ENCODE results near the gene TRIM38.

The TRIM38 gene

GRCh38 chr6:26028212-26028745, 65.7 kb downstream of the TRIM38 start:
- Histone ChIP-seq H3K36me3 (ENCODE audit: insufficient read depth, low read length) (no peaks in the 10 kb centered on the region), H3F3A (ENCODE audit: insufficient read depth, low read length) (peaks cover 43% of the 10 kb centered on the region), H3K27ac (ENCODE audit: low read depth, low read length, poor library complexity, severe bottlenecking) (peak overlapping the region; percentile 100), H3K79me2 (ENCODE audit: insufficient read depth, low read length) (no peaks in the 10 kb centered on the region), H3K9me3 (ENCODE audit: low read length) (no peaks in the 10 kb centered on the region), H3K4me2 (ENCODE audit: low read length) (peak overlapping the region; percentile 83), H3K4me1 (ENCODE audit: insufficient read depth, low read length, severe bottlenecking) (peaks cover 64% of the 10 kb centered on the region), H3K9ac (ENCODE audit: low read length) (peak overlapping the region; percentile 78), H3K9me2 (ENCODE audit: low read depth, low read length) (no peaks in the 10 kb centered on the region), H2AFZ (ENCODE audit: low read length) (no peak overlapping the region), H3K27me3 (ENCODE audit: insufficient read depth, low read length) (no peaks in the 10 kb centered on the region), H3K4me3 (ENCODE audit: low read depth, low read length, poor library complexity, severe bottlenecking) (peak overlapping the region; percentile 69), H4K20me1 (ENCODE audit: insufficient read depth, low read length) (no peaks in the 10 kb centered on the region)
- TF ChIP-seq CTCF (IDR thresholded peaks at IDR 0.05; ENCODE audit: low read length) (no peak), EZH2 (IDR thresholded peaks at IDR 0.05; ENCODE audit: borderline replicate concordance, low read length) (no peak)

GRCh38 chr6:26028746-26029569, 66.4 kb downstream of the TRIM38 start:
- Histone ChIP-seq H3F3A (ENCODE audit: insufficient read depth, low read length) (peaks cover 43% of the 10 kb centered on the region), H3K27me3 (ENCODE audit: insufficient read depth, low read length) (no peaks in the 10 kb centered on the region), H3K4me1 (ENCODE audit: insufficient read depth, low read length, severe bottlenecking) (peaks cover 65% of the 10 kb centered on the region), H2AFZ (ENCODE audit: low read length) (no peak overlapping the region), H3K27ac (ENCODE audit: low read depth, low read length, poor library complexity, severe bottlenecking) (peak overlapping the region; percentile 100), H3K4me3 (ENCODE audit: low read depth, low read length, poor library complexity, severe bottlenecking) (peak overlapping the region; percentile 69), H3K9me2 (ENCODE audit: low read depth, low read length) (no peaks in the 10 kb centered on the region), H4K20me1 (ENCODE audit: insufficient read depth, low read length) (no peaks in the 10 kb centered on the region), H3K9me3 (ENCODE audit: low read length) (no peaks in the 10 kb centered on the region), H3K9ac (ENCODE audit: low read length) (peak overlapping the region; percentile 78), H3K79me2 (ENCODE audit: insufficient read depth, low read length) (no peaks in the 10 kb centered on the region), H3K4me2 (ENCODE audit: low read length) (peak overlapping the region; percentile 83), H3K36me3 (ENCODE audit: insufficient read depth, low read length) (no peaks in the 10 kb centered on the region)
- TF ChIP-seq EZH2 (IDR thresholded peaks at IDR 0.05; ENCODE audit: borderline replicate concordance, low read length) (no peak), CTCF (IDR thresholded peaks at IDR 0.05; ENCODE audit: low read length) (no peak)

- peak overlapping the region; percentile 78 for H3K9ac ChIP-seq (ENCODE audit: low read length)
- H3K4me3 ChIP-seq (ENCODE audit: low read depth, low read length, poor library complexity, severe bottlenecking): peak overlapping the region; percentile 69
- H3K9me2 ChIP-seq (ENCODE audit: low read depth, low read length): no peaks in the 10 kb centered on the region
- no peaks in the 10 kb centered on the region for H3K79me2 ChIP-seq (ENCODE audit: insufficient read depth, low read length)
- H3K27me3 ChIP-seq (ENCODE audit: insufficient read depth, low read length): no peaks in the 10 kb centered on the region
- TF ChIP-seq CTCF (IDR thresholded peaks at IDR 0.05; ENCODE audit: low read length) (no peak), EZH2 (IDR thresholded peaks at IDR 0.05; ENCODE audit: borderline replicate concordance, low read length) (no peak)
- H2AFZ ChIP-seq (ENCODE audit: low read length): no peak overlapping the region
- no peaks in the 10 kb centered on the region for H3K9me3 ChIP-seq (ENCODE audit: low read length)
- H3K4me1 ChIP-seq (ENCODE audit: insufficient read depth, low read length, severe bottlenecking): peaks cover 71% of the 10 kb centered on the region
- peak overlapping the region; percentile 100 for H3K27ac ChIP-seq (ENCODE audit: low read depth, low read length, poor library complexity, severe bottlenecking)
- H3F3A ChIP-seq (ENCODE audit: insufficient read depth, low read length): peaks cover 43% of the 10 kb centered on the region
- no peaks in the 10 kb centered on the region for H4K20me1 ChIP-seq (ENCODE audit: insufficient read depth, low read length)
- no peaks in the 10 kb centered on the region for H3K36me3 ChIP-seq (ENCODE audit: insufficient read depth, low read length)
- peak overlapping the region; percentile 83 for H3K4me2 ChIP-seq (ENCODE audit: low read length)
Measured at GRCh38 chr6:26029570-26029856, 66.9 kb downstream of the TRIM38 start.
